ENCODE data around the gene KMT2C. TPM values are rescaled to one million over a fixed set of nuclear protein-coding genes. Genes with fewer than 3 reads are reported as not detected.

KMT2C gene
- total RNA-seq, 1 donor from 2014 or later, result 21.1 TPM

- DNase-seq (ENCODE audit: low read depth) (no peak), FAIRE-seq (no peak)
- Histone ChIP-seq H3K4me3 (ENCODE audit: low read depth, low read length) (no peak overlapping the region), H3K36me3 (ENCODE audit: control insufficient read depth, insufficient read depth, low read length) (peaks cover 14% of the 10 kb centered on the region), H3K27me3 (ENCODE audit: control insufficient read depth, insufficient read depth, low read length) (no peaks in the 10 kb centered on the region)
- TF ChIP-seq CTCF (IDR thresholded peaks at IDR 0.05; ENCODE audit: insufficient read depth, low read length, severe bottlenecking), result no peak
These were observed 255.8 kb downstream of the KMT2C start for GRCh38 chr7:152180048-152180447.

GRCh38 chr7:152178405-152179058 lies 257.3 kb downstream of the KMT2C start:
- no peak for FAIRE-seq

DNA sequence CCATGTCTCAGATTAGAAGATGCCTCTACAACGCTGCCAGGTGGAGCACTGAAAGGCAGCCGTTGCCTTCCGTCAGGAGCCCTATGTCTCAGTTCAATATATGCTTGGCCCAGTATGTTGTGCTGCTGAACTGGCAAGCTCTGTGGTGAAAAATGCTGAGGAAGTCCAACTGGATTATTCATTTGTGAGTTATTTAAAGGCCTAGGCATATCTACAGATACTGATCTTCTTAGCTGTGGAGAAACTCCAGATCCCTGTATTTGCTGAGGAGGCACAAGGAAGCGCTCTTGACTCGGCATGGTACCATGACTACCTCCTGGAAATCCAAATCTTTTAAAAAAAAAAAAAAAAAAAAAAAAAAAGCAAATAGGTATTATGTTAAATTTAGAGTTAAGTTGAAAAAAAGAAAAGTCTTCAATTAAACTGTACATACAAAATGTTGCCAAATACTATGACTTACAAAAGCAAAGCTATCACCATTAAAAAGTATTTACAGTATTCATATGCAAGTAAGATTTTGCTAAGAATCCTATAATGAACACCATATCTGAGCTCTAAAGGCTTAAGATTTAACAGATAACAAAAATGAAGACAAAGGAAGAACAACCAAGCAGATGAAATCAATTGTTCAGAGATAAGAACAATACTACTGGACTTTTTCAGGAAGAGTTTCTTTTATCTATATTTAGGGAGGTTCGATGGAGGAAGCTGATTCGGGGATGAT lies 258.0 kb downstream of the KMT2C start:
- peaks cover 11% of the 10 kb centered on the region for H3K36me3 ChIP-seq (ENCODE audit: control insufficient read depth, insufficient read depth, low read length)
- H3K27me3 ChIP-seq (ENCODE audit: control insufficient read depth, insufficient read depth, low read length), result no peaks in the 10 kb centered on the region
- FAIRE-seq, result no peak
- no peak for DNase-seq (ENCODE audit: low read depth)
- H3K4me3 ChIP-seq (ENCODE audit: low read depth, low read length), result no peak overlapping the region
- TF ChIP-seq CTCF (IDR thresholded peaks at IDR 0.05; ENCODE audit: insufficient read depth, low read length, severe bottlenecking), result no peak

More at GRCh38 chr7:152178405-152179058, 257.3 kb downstream of the KMT2C start:
- no peak for DNase-seq (ENCODE audit: low read depth)
- Histone ChIP-seq H3K36me3 (ENCODE audit: control insufficient read depth, insufficient read depth, low read length) (peaks cover 11% of the 10 kb centered on the region), H3K4me3 (ENCODE audit: low read depth, low read length) (no peak overlapping the region), H3K27me3 (ENCODE audit: control insufficient read depth, insufficient read depth, low read length) (no peaks in the 10 kb centered on the region)
- TF ChIP-seq CTCF (IDR thresholded peaks at IDR 0.05; ENCODE audit: insufficient read depth, low read length, severe bottlenecking), result no peak

- peaks cover 10% of the 10 kb centered on the region for H3K36me3 ChIP-seq (ENCODE audit: control insufficient read depth, insufficient read depth, low read length)
- FAIRE-seq (no peak), DNase-seq (ENCODE audit: low read depth) (no peak)
These were observed 259.0 kb downstream of the KMT2C start for GRCh38 chr7:152176797-152177196.

GRCh38 chr7:152173372-152174070 lies 262.3 kb downstream of the KMT2C start:
- TF ChIP-seq CTCF (IDR thresholded peaks at IDR 0.05; ENCODE audit: insufficient read depth, low read length, severe bottlenecking), result no peak
- DNase-seq (ENCODE audit: low read depth), result no peak
- peaks cover 7% of the 10 kb centered on the region for H3K36me3 ChIP-seq (ENCODE audit: control insufficient read depth, insufficient read depth, low read length)
- H3K4me3 ChIP-seq (ENCODE audit: low read depth, low read length), result no peak overlapping the region
- FAIRE-seq, result no peak
- H3K27me3 ChIP-seq (ENCODE audit: control insufficient read depth, insufficient read depth, low read length), result no peaks in the 10 kb centered on the region

More at GRCh38 chr7:152176797-152177196, 259.0 kb downstream of the KMT2C start:
- Histone ChIP-seq H3K4me3 (ENCODE audit: low read depth, low read length) (no peak overlapping the region), H3K27me3 (ENCODE audit: control insufficient read depth, insufficient read depth, low read length) (no peaks in the 10 kb centered on the region)
- no peak for TF ChIP-seq CTCF (IDR thresholded peaks at IDR 0.05; ENCODE audit: insufficient read depth, low read length, severe bottlenecking)
